ENCODE data around the gene CACNA2D1.
"Not testable (repeated sequence)": the region's sequence is repeated elsewhere in the genome, so short reads cannot be mapped to it uniquely, and the experiment has no call there.

The CACNA2D1 gene

GRCh38 chr7:82388138-82388537, 55.4 kb downstream of the CACNA2D1 start:
- Histone ChIP-seq H3K4me2 (ENCODE audit: low read length) (no peak overlapping the region), H3K9ac (ENCODE audit: low read depth, low read length) (no peak overlapping the region), H3K9me3 (replicated peaks; ENCODE audit: low read length) (no peaks in the 10 kb centered on the region), H3K27me3 (ENCODE audit: control insufficient read depth, insufficient read depth, low read length) (no peaks in the 10 kb centered on the region), H3K4me3 (ENCODE audit: low read length) (no peak overlapping the region), H3K36me3 (ENCODE audit: insufficient read depth, low read length) (no peaks in the 10 kb centered on the region), H3K4me1 (ENCODE audit: control insufficient read depth, insufficient read depth, low read length) (peaks cover 9% of the 10 kb centered on the region)

DNA sequence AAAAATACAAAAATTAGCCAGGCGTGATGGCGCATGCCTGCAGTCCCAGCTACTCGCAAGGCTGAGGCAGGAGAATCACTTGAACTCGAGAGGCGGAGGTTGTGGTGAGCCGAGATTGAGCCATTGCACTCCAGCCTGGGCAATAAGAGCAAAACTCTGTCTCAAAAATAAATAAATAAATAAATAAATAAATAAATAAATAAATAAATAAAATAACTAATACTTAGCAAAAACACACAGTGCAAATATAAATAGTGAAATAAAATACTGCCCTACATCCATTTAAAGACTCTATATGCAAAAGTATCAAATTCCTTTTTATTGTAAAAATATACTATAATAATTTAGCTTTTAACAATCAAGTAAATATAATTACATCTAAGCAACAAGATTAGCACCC, 57.0 kb downstream of the CACNA2D1 start:
- not testable (repeated sequence) for H3K36me3 ChIP-seq (ENCODE audit: insufficient read depth, low read length); H3K4me1 ChIP-seq (ENCODE audit: control insufficient read depth, insufficient read depth, low read length); H3K9ac ChIP-seq (ENCODE audit: low read depth, low read length); H3K4me2 ChIP-seq (ENCODE audit: low read length); H3K4me3 ChIP-seq (ENCODE audit: low read length); H3K9me3 ChIP-seq (replicated peaks; ENCODE audit: low read length); H3K27me3 ChIP-seq (ENCODE audit: control insufficient read depth, insufficient read depth, low read length)

DNA sequence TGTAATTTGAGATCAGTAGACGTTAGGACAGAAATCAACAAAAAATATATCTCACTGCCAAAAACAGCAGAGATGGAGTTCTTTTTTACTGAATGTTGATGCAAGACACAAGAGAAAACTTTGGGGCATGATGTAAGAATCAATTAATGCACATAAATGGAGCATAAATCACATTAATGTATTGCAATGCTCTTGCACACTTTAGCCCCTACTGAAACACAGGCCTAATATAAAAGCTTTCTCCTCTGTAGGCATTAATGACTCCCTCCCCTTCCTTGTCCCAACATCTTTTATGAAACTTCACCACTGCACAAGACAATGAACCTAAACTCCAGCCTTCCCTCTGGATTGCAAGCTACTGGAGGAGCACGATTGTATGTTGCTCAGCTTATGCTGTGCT, 58.8 kb downstream of the CACNA2D1 start:
- Histone ChIP-seq H3K4me2 (ENCODE audit: low read length) (no peak overlapping the region), H3K9ac (ENCODE audit: low read depth, low read length) (no peak overlapping the region), H3K27me3 (ENCODE audit: control insufficient read depth, insufficient read depth, low read length) (no peaks in the 10 kb centered on the region), H3K4me3 (ENCODE audit: low read length) (no peak overlapping the region), H3K36me3 (ENCODE audit: insufficient read depth, low read length) (no peaks in the 10 kb centered on the region), H3K9me3 (replicated peaks; ENCODE audit: low read length) (no peaks in the 10 kb centered on the region), H3K4me1 (ENCODE audit: control insufficient read depth, insufficient read depth, low read length) (peaks cover 9% of the 10 kb centered on the region)

DNA sequence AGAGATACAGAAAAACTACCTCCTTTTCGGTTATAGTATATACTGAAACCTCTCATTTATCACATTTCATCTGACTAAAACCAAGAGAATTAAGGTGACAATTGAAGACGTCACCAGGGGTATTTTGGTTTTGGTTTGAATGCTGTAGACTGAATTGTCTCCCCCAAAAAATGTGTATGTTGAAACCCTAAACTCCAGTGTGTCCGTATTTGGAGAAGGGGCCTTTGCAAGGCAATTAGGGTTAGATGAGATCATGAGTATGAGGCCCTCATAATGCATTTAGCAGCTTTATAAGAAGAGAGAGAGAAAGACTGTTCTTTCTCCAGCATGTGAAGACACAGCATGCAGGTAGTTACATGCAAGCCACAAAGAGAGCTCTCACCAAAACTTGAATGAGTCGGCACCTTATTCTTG, 59.5 kb downstream of the CACNA2D1 start:
- H3K4me2 ChIP-seq (ENCODE audit: low read length), result no peak overlapping the region
- H3K36me3 ChIP-seq (ENCODE audit: insufficient read depth, low read length), result no peaks in the 10 kb centered on the region
- peaks cover 9% of the 10 kb centered on the region for H3K4me1 ChIP-seq (ENCODE audit: control insufficient read depth, insufficient read depth, low read length)
- H3K9me3 ChIP-seq (replicated peaks; ENCODE audit: low read length), result no peaks in the 10 kb centered on the region
- no peak overlapping the region for H3K4me3 ChIP-seq (ENCODE audit: low read length)
- H3K27me3 ChIP-seq (ENCODE audit: control insufficient read depth, insufficient read depth, low read length), result no peaks in the 10 kb centered on the region
- no peak overlapping the region for H3K9ac ChIP-seq (ENCODE audit: low read depth, low read length)

GRCh38 chr7:82382276-82382675, 61.3 kb downstream of the CACNA2D1 start:
- Histone ChIP-seq H3K27me3 (ENCODE audit: control insufficient read depth, insufficient read depth, low read length) (no peaks in the 10 kb centered on the region), H3K36me3 (ENCODE audit: insufficient read depth, low read length) (no peaks in the 10 kb centered on the region), H3K9ac (ENCODE audit: low read depth, low read length) (no peak overlapping the region), H3K4me2 (ENCODE audit: low read length) (no peak overlapping the region), H3K4me1 (ENCODE audit: control insufficient read depth, insufficient read depth, low read length) (peaks cover under 1% of the 10 kb centered on the region), H3K9me3 (replicated peaks; ENCODE audit: low read length) (no peaks in the 10 kb centered on the region), H3K4me3 (ENCODE audit: low read length) (no peak overlapping the region)

GRCh38 chr7:82376739-82377138, 66.8 kb downstream of the CACNA2D1 start:
- Histone ChIP-seq H3K4me3 (ENCODE audit: low read length) (no peak overlapping the region), H3K9ac (ENCODE audit: low read depth, low read length) (no peak overlapping the region), H3K36me3 (ENCODE audit: insufficient read depth, low read length) (no peaks in the 10 kb centered on the region), H3K4me2 (ENCODE audit: low read length) (no peak overlapping the region), H3K9me3 (replicated peaks; ENCODE audit: low read length) (no peaks in the 10 kb centered on the region), H3K4me1 (ENCODE audit: control insufficient read depth, insufficient read depth, low read length) (no peaks in the 10 kb centered on the region), H3K27me3 (ENCODE audit: control insufficient read depth, insufficient read depth, low read length) (no peaks in the 10 kb centered on the region)

DNA sequence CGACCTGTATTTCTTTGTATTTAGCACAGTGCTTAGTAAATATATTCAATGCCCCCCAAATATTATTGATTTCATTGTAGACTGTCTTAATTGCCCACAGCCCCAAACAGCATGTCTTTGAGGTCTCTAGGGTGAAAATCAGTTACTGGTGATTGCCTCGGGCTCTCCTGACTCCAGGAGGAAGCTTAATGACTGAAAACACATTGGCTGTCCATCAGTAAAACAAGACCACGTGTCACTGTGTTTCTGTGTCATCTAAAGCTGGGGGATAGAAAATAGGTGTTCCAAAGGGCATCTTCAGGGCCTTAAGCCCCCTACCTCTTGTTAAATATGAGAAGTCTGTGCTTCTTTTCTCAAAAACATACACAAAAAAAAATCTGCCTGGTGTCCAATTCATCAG, 67.9 kb downstream of the CACNA2D1 start:
- no peak overlapping the region for H3K9ac ChIP-seq (ENCODE audit: low read depth, low read length)
- H3K36me3 ChIP-seq (ENCODE audit: insufficient read depth, low read length), result no peaks in the 10 kb centered on the region
- no peak overlapping the region for H3K4me3 ChIP-seq (ENCODE audit: low read length)
- no peaks in the 10 kb centered on the region for H3K4me1 ChIP-seq (ENCODE audit: control insufficient read depth, insufficient read depth, low read length)
- H3K27me3 ChIP-seq (ENCODE audit: control insufficient read depth, insufficient read depth, low read length), result no peaks in the 10 kb centered on the region
- H3K9me3 ChIP-seq (replicated peaks; ENCODE audit: low read length), result no peaks in the 10 kb centered on the region
- no peak overlapping the region for H3K4me2 ChIP-seq (ENCODE audit: low read length)

DNA sequence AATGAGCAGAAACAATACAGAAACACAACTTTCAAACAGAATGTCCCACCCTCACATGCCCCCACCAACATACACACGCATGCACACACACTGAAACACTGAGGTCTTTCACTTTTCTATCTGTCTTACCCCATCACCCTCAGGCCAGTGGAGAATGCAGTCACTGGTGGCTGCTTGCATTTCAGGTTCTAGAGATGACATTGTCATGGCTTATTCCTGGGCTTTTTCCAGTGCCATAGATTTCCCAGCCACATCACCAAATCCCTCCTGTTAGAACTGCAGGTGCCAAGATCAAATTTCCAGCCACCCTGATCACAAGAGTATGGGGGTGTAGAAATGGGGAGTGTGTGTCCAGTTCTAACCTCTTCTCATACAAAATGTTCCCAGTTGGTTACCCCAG, 68.4 kb downstream of the CACNA2D1 start:
- Histone ChIP-seq H3K4me1 (ENCODE audit: control insufficient read depth, insufficient read depth, low read length) (no peaks in the 10 kb centered on the region), H3K9me3 (replicated peaks; ENCODE audit: low read length) (no peaks in the 10 kb centered on the region), H3K27me3 (ENCODE audit: control insufficient read depth, insufficient read depth, low read length) (no peaks in the 10 kb centered on the region), H3K4me3 (ENCODE audit: low read length) (no peak overlapping the region), H3K4me2 (ENCODE audit: low read length) (no peak overlapping the region), H3K36me3 (ENCODE audit: insufficient read depth, low read length) (no peaks in the 10 kb centered on the region), H3K9ac (ENCODE audit: low read depth, low read length) (no peak overlapping the region)

GRCh38 chr7:82373926-82374635, 69.5 kb downstream of the CACNA2D1 start:
- H3K9me3 ChIP-seq (replicated peaks; ENCODE audit: low read length), result no peaks in the 10 kb centered on the region
- no peak overlapping the region for H3K4me2 ChIP-seq (ENCODE audit: low read length)
- no peak overlapping the region for H3K4me3 ChIP-seq (ENCODE audit: low read length)
- no peak overlapping the region for H3K9ac ChIP-seq (ENCODE audit: low read depth, low read length)
- H3K27me3 ChIP-seq (ENCODE audit: control insufficient read depth, insufficient read depth, low read length), result no peaks in the 10 kb centered on the region
- no peaks in the 10 kb centered on the region for H3K36me3 ChIP-seq (ENCODE audit: insufficient read depth, low read length)
- H3K4me1 ChIP-seq (ENCODE audit: control insufficient read depth, insufficient read depth, low read length), result no peaks in the 10 kb centered on the region

- Histone ChIP-seq H3K36me3 (ENCODE audit: insufficient read depth, low read length) (no peaks in the 10 kb centered on the region), H3K27me3 (ENCODE audit: control insufficient read depth, insufficient read depth, low read length) (no peaks in the 10 kb centered on the region), H3K4me1 (ENCODE audit: control insufficient read depth, insufficient read depth, low read length) (peaks cover 18% of the 10 kb centered on the region), H3K9me3 (replicated peaks; ENCODE audit: low read length) (no peaks in the 10 kb centered on the region), H3K4me3 (ENCODE audit: low read length) (no peak overlapping the region), H3K9ac (ENCODE audit: low read depth, low read length) (no peak overlapping the region), H3K4me2 (ENCODE audit: low read length) (no peak overlapping the region)
Measured at GRCh38 chr7:82364671-82365070, 78.9 kb downstream of the CACNA2D1 start.

- no peak overlapping the region for H3K4me2 ChIP-seq (ENCODE audit: low read length)
- H3K36me3 ChIP-seq (ENCODE audit: insufficient read depth, low read length), result no peaks in the 10 kb centered on the region
- H3K9me3 ChIP-seq (replicated peaks; ENCODE audit: low read length), result no peaks in the 10 kb centered on the region
- no peaks in the 10 kb centered on the region for H3K27me3 ChIP-seq (ENCODE audit: control insufficient read depth, insufficient read depth, low read length)
- H3K4me1 ChIP-seq (ENCODE audit: control insufficient read depth, insufficient read depth, low read length), result peaks cover 18% of the 10 kb centered on the region
- no peak overlapping the region for H3K4me3 ChIP-seq (ENCODE audit: low read length)
- H3K9ac ChIP-seq (ENCODE audit: low read depth, low read length), result no peak overlapping the region
Measured at GRCh38 chr7:82364048-82364447, 79.5 kb downstream of the CACNA2D1 start.

DNA sequence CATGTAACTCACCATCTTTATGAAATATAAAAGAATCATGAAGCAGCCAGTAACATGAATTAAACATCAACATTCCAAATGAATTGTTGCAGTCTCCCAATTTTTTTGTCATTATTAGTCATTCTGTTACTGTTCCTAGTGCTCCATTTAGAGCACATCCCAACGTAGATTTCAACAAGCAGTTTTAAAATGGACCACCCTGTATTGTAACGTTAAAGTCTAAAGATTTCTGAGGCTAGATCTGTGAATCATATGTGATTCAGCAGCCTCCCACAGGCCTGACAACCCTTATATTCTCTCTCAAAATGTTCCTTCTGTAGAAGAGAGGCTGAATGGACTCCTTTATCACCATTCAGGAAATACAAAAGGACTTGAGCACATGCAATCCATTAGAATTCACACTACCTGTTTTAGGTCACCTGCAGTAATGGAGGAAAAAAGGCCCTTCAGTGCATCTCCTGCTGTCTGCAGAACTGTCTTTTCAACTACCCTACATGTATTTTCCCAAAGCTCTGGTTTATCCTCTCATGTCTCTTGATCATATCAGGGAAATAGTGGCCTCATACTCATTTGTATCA, 81.4 kb downstream of the CACNA2D1 start:
- Histone ChIP-seq H3K9me3 (replicated peaks; ENCODE audit: low read length) (no peaks in the 10 kb centered on the region), H3K4me2 (ENCODE audit: low read length) (peak overlapping the region; percentile 55), H3K9ac (ENCODE audit: low read depth, low read length) (no peak overlapping the region), H3K36me3 (ENCODE audit: insufficient read depth, low read length) (no peaks in the 10 kb centered on the region), H3K4me1 (ENCODE audit: control insufficient read depth, insufficient read depth, low read length) (peaks cover 18% of the 10 kb centered on the region), H3K4me3 (ENCODE audit: low read length) (no peak overlapping the region), H3K27me3 (ENCODE audit: control insufficient read depth, insufficient read depth, low read length) (no peaks in the 10 kb centered on the region)

Data from skeletal muscle satellite cell (primary cell).